IPS DF 4.7 (cell line): ENCODE results near the gene SYCN.
"Not testable (repeated sequence)": the region's sequence is repeated elsewhere in the genome, so short reads cannot be mapped to it uniquely, and the experiment has no call there.

Experiments
- DNase-seq: peaks from one replicate; pipeline ENCODE4 v3.0.0-alpha.2; 2013; ENCODE audit warnings: low spot score; ENCODE audit errors: extremely low read depth

Gene SYCN

DNA sequence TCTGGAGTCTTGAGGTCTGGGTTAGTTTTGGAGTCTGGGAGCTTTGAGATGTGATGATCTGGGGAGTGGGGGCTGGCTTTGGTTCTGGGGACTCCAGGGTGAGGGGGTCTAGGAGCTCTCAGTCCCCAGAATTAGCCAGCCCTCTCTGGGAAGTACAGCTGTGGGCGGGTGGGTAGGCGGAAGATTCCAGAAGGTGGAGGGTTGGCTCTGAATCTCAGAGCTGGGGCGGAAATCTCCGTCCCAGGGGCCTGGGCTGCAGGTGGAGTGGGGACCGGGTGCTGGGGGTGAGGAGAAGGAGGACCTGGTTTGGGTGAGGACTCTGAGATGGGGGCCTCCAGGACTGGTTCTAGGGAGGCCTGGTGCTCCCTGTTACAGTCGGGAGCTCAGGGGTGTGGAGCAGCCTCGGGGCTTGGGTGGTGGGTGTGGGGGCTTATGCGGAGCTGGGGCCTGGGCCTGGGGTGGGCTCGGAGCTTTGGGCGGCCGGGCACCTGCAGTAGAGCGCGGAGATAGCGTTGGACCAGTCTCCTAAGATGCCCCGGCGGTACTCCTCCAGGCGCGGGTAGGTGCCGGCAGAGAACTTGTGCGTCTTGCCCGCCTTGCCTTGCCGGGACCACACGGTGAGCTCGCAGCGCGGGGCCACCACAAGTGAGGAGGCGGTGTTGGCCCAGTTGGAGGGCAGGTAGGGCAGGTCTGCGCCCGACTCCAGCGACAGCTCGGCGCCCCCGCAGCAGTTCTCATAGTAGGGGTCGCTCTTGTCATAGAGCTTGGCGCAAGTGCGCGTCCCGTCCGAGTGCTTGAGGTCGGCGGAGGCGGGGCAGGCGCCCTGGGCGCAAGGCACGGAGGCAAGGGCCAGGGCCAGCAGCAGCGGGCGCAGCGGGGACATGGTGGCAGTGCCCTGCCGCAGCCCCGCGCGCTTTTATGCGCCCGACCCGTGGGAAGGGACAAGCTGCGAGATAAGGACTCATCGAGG is at the start of gene SYCN:
SYCN (minus strand) TSS at position 892 of the 970 bp plus-strand sequence; CDS start at position 883, 9 bp downstream.
- no peak for DNase-seq

DNA sequence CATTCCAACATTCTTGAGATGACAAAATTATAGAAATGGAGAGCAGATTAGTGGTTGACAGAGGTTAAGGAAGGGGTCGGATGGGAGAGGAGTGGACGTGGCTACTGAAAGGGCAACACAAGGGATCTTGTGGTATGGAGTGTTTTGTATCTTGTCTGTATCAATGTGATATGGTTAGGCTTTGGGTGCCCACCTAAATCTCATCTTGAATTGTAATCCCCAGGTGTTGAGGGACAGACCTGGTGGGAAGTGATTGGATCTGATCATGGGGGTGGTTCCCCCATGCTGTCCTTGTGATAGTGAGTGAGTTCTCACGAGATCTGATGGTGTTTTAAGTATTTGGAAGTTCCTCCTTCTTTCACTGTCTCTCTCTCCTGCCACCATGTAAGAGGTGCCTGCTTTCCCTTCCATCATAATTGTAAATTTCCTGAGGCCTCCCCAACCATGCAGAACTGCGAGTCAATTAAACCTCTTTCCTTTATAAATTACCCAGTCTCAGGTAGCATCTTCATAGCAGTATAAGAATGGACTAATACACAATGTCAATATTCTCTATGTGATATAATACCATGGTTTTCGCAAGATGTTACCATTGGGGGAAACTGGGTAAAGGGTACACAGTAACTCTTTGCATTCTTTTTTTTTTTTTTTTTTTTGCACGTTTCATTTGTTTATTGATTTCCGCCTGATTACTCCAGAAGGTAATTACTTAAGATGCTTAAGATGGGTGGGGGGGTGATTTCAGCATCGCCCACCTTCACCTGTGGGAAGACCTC is 49.5 kb upstream of the SYCN start:
- no peak for DNase-seq

DNA sequence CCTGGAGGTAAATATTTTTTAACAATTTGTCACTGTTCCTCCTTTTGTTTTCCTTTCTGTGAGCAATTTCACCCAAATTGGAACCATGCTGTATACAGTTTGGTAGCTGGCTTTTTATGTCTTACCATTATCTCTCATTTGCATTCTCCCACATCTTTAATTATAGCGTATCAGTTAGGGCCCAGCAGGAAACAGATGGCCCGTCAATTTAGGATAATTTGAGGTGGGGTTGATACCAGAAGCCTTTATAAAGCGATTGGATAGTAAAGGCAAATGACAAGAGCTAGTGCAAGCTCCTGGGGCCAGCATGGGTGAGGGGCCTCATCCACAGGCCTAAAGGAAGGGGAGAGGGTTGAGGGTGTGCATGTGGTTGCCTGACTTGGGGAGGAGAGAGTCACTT is 48.4 kb upstream of the SYCN start:
- no peak for DNase-seq

GRCh38 chr19:39251846-39252245 is 47.8 kb upstream of the SYCN start:
- DNase-seq = no peak

GRCh38 chr19:39251081-39251480 is 47.0 kb upstream of the SYCN start:
- no peak for DNase-seq

DNA sequence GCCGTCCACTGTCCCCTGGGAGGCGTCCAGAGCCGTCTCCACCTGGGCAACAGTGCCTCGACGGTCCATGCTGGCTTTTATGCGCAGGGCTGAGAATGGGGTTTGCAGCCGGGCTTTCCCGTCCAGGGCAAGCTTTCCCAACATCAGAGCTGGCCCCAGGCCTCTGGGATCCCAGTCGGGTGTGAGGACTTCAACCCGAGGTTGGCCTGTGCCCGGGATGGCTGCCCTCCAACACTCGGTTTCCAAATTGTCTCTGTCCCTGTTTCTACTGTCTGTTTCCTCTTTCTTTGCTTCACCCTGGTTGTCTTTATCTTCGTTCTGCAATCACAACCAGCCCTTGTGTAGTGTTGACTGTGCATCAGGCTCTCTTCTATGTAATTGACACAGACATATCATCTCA is 44.7 kb upstream of the SYCN start, which contains the start of gene IFNL4:
IFNL4 (minus strand) TSS at position 51 of the 400 bp plus-strand sequence.
- no peak for DNase-seq

GRCh38 chr19:39247701-39248664 is 43.9 kb upstream of the SYCN start:
- DNase-seq = no peak

DNA sequence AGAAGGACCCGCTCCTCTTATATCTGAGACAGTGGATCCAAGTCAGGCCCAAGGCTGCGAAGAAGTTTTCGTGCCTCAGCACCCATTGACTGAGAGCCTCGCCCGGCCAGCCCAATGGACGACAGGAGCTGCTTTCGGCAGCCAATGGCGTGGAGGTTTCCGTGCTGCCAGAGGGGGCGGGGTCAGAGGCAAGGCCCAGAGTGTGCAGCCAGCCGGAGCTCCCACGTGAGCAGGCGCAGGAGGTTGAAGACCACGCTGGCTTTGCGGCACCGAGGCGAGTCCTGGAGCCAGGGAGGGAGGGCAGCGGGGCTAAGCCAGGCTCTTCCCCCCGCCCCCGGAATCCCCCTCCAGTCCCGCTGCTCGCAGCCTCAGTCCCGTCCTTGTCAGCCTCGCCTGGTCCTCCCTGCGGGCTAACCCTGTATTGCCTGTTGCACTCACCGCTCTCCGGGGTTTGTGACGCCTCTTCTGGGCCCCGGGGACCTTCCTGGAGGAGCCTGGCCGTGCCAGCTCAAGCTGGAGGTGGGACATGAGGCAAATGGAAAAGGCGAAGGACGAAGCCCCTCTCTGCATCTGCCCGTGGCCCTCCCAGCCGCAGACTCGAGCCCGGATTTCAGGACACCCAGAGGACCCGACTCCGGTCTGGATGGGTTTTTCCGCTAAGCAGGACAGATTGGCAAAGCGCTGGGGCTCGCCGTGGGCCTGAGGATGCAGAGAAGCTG is 43.0 kb upstream of the SYCN start:
- no peak for DNase-seq

GRCh38 chr19:39245166-39245565 is 41.1 kb upstream of the SYCN start:
- DNase-seq = not testable (repeated sequence)

GRCh38 chr19:39244410-39245100 is 40.5 kb upstream of the SYCN start, which contains the start of gene IFNL3:
Gene IFNL3 (minus strand): TSS chr19:39245006. CDS start chr19:39244967, 39 bp downstream.
- DNase-seq = not testable (repeated sequence)

- DNase-seq = not testable (repeated sequence)
Measured at GRCh38 chr19:39243741-39244140, 39.7 kb upstream of the SYCN start.

DNA sequence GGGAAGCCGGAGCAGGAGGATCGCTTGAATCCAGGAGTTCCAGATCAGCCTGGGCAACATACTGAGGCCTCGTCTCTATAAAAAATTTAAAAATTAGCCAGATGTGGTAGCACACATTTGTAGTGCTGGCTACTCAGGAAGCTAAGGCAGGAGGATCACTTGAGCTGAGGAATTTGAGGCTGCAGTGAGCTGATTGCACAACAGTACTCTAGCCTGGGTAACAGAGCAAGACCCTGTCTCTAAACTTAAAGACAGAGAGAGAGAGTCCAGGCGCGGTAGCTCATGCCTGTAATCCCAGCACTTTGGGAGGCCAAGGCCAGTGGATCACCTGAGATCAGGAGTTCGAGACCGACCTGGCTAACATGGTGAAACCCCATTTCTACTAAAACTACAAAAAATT is 36.4 kb upstream of the SYCN start:
- DNase-seq = no peak

GRCh38 chr19:39238944-39239343 is 34.9 kb upstream of the SYCN start:
- no peak for DNase-seq

DNA sequence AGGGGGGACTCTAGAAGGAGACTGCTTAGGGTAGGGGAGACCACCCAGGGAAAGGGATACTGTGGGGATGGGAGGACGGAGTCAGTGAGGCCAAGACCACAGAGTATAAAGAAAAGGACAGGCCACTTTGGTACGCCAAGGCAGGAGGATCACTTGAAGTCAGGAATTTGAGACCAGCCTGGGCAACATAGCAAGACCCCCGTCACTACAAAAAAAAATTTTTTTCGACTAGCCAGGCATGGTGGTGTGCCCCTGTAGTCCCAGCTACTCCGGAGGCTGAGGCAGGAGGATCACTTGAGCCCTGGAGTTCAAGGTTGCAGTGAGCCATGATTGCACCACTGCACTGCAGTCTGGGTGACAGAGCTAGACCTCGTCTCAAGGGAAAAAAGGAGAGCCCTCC is 34.1 kb upstream of the SYCN start:
- DNase-seq = no peak

DNA sequence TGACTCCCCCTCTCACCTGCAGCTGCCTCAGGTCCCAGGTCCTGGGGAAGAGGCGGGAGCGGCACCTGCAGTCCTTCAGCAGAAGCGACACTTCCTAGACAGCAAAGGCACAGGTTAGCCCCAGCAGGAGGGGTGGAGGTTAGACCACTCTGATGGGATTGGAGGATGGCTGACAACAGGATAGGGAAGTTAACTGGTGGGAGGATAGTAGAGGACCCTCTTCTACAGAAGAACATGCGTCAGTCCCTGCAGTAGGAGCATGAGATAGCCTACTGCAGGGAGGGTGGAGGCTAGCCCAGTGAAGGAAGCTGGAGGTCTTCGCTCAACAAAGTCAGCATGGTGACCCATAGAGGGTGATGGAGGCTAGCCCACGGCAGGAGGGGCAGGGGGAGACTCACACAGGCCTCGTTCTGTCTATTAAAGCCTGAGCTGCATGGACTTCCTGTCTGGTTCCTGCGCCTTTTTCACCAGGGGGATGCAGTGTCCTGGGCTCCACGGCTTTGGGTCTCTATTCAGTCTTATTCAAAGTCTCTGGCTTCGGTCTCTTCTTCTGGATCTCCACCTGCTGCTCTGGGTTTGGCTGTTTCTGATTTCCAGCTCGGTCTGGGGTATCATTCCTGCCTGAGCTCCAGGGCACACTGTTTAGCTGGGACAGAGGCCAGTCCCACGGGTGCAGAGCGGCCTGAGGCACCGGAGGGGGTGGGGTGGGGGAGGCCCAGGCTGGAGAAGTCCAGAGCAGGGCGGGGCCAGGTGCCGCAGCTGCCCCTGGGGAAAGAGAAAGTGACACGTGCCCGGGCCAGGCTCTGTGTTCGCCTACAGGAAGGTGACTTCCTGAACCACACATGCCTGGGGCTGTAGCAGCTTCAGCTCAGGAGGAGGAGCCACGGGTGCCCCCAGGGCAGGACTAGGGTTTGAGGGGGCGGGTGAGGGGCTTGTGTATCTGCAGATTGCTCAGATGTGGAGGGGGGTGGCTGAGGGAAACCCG is 33.4 kb upstream of the SYCN start:
- DNase-seq = no peak

DNA sequence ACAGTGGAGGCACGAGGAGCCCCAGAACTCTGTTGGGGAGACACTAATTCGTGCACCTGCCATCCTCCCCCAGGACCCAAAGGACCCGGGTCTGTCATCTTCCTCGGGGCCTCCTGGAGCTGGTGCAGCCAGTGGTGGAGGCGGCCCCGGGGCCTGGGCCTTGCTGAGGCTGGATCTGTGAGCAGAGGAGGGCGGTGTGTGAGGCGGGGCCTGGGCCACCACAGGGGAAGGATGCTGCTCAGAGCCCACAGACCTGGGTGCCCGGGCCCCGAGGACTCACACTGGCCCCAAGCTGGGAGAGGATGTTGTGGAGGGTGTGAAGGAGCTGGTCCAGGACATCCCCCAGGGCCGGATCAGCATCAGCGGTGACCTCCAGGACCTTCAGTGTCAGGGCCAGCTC is 32.5 kb upstream of the SYCN start:
- DNase-seq = no peak

- no peak for DNase-seq
Measured at GRCh38 chr19:39232708-39233107, 28.6 kb upstream of the SYCN start.

DNA sequence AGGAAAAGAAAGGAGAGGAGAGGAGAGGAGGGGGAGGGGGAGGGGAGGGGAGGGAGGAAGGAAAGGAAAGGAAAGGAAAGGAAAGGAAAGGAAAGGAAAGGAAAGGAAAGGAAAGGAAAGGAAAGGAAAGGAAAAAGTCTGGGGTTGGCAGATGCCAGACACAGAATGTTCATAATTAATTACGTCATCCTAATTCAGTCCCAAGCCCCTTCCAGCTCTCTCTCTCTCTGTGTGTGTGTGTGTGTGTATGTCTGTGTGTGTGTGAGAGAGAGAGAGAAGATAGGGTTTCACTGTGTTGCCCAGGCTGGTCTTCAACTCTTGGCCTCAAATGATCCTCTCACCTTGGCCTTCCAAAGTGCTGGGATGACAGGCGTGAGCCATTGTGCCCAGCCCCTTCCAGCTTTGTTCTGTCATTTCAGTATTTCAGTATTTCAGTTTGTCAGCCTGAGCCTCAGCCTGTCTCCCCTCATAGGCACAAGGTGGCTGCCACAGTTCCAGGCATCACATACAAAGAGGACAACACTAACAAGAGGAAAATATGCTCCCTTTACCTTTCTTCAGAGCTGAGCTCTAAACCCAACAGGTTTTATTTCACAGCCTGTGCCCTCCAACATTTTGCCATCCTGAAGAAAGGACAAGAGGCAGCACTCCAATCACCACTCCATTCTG is 26.2 kb upstream of the SYCN start:
- no peak for DNase-seq
